ENCODE data around the gene UBE2I.

DNA sequence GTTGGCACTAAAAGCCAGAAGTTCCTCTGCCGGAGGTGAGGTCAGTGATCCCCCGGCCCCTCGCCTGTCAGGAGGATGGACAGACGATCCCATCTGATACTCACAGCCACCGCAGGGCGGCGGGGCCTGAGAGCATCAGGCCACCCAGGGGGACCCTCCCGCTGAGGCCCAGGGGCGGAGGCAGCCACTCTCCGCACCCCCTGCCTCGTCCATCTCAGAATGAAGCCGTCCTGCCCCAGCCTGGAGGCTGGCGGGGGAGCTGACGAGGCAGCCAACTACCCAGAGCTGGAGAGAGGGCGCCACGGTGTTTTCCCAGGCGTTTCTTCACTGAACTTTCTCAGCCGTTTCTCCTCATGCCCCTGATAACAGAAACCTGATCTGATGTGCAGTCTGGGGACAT is 31.0 kb upstream of the UBE2I start:
- TF ChIP-seq, protein P1, sequence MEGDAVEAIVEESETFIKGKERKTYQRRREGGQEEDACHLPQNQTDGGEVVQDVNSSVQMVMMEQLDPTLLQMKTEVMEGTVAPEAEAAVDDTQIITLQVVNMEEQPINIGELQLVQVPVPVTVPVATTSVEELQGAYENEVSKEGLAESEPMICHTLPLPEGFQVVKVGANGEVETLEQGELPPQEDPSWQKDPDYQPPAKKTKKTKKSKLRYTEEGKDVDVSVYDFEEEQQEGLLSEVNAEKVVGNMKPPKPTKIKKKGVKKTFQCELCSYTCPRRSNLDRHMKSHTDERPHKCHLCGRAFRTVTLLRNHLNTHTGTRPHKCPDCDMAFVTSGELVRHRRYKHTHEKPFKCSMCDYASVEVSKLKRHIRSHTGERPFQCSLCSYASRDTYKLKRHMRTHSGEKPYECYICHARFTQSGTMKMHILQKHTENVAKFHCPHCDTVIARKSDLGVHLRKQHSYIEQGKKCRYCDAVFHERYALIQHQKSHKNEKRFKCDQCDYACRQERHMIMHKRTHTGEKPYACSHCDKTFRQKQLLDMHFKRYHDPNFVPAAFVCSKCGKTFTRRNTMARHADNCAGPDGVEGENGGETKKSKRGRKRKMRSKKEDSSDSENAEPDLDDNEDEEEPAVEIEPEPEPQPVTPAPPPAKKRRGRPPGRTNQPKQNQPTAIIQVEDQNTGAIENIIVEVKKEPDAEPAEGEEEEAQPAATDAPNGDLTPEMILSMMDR (IDR thresholded peaks at IDR 0.05) = no peak
- TF ChIP-seq POLR2A (IDR thresholded peaks at IDR 0.05) (no peak), EP300 (IDR thresholded peaks at IDR 0.05; ENCODE audit: low read depth) (no peak), POLR2AphosphoS5 (IDR thresholded peaks at IDR 0.05) (no peak)

Measured in transverse colon (tissue), 4 donors.